NCI-H526 (cell line): Measurements from ENCODE around the gene SUV39H2.
"Not testable (repeated sequence)": the region's sequence is repeated elsewhere in the genome, so short reads cannot be mapped to it uniquely, and the experiment has no call there.

Experiments
- DNase-seq, 2 experiments: peaks; one replicate each; lab custom pipeline; 2025; lab: John Stamatoyannopoulos, UW

The SUV39H2 gene

GRCh38 chr10:14936584-14936983 lies 57.9 kb downstream of the SUV39H2 start:
- DNase-seq: no peak

- DNase-seq: not testable (repeated sequence)
These were observed 60.3 kb downstream of the SUV39H2 start for GRCh38 chr10:14938971-14939370.

GRCh38 chr10:14942147-14942949 lies 63.7 kb downstream of the SUV39H2 start:
- not testable (repeated sequence) for DNase-seq

- DNase-seq: not testable (repeated sequence)
These were observed 64.3 kb downstream of the SUV39H2 start for GRCh38 chr10:14942950-14943338.

GRCh38 chr10:14945108-14945507 lies 66.4 kb downstream of the SUV39H2 start:
- no peak for DNase-seq

- DNase-seq: no peak
These were observed 68.6 kb downstream of the SUV39H2 start for GRCh38 chr10:14947268-14947667.

GRCh38 chr10:14949291-14949690 lies 70.6 kb downstream of the SUV39H2 start:
- no peak for DNase-seq

GRCh38 chr10:14952851-14953423 lies 74.3 kb downstream of the SUV39H2 start:
- no peak for DNase-seq

GRCh38 chr10:14953424-14954000 lies 74.8 kb downstream of the SUV39H2 start:
- DNase-seq: peak in 1 of 2 experiments; percentile 25
